NCI-H2227 treated with DMSO at 0.1 percent for 48 hours (cell line): Measurements from ENCODE around the gene CLBA1.
"Not testable (repeated sequence)": the region's sequence is repeated elsewhere in the genome, so short reads cannot be mapped to it uniquely, and the experiment has no call there.

ENCODE experiments used
- DNase-seq: peaks from one replicate; lab custom pipeline; 2025; lab: John Stamatoyannopoulos, UW

The CLBA1 gene

GRCh38 chr14:104985675-104986486, at the start of gene CLBA1:
Gene CLBA1, plus strand, starts transcription at chr14:104985788. Its CDS starts 644 bp downstream, at chr14:104986432.
- peak; percentile 77 for DNase-seq

DNA sequence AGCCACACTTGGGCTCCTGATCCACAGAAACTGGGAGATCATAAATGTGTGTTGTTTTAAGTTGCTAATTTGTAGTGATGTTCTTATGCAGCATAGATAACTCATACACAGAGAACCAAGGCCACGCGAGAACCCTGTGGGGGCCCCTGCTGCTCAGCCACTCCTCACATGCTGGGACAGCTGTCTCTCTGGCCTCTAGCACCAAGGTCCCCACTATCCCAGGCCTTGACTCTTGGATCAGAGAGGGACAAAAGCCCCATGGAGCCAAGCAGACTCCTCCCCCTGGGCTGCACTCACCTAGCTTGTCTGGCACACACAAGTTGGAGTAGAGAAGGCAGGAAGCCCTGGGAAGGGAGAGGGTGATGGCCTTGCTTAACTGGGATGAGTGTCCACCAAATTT, 49.6 kb upstream of the CLBA1 start:
- no peak for DNase-seq

GRCh38 chr14:104936361-104937155, 49.0 kb upstream of the CLBA1 start:
- no peak for DNase-seq

- DNase-seq = no peak
These were observed 48.4 kb upstream of the CLBA1 start for GRCh38 chr14:104937161-104937560.

DNA sequence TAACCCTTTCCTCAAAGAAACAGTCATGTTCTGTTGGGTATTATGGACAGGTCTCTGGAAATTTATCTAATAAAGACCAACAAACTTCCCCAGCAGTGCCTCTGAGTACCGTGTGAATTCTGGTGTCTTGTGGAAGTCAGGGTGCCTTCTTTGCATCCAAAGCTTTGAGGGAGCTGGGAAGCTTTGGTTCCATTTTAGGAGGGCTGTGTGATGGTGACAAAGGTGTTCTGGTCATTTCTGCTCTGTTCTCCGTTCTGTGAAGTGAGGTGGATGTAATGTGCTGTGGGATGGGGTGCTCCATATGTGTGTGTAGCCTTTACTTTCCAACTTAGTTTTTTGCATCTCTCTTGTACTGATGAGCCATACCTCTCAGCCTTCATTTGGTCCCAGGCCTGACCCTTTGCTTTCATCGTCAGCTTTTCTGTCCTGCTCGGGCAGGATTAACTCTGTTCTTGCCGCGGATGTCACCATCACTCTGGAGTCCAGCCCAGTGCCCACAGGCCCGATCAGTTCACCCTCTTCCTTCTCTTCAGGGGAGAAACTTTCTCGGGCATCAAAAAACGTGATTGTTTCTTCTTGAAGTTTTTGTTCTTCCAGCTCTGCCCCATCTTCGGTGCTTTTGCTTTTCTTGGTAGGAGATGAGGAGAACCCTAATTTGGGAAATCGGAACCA, 47.8 kb upstream of the CLBA1 start:
- DNase-seq = no peak

GRCh38 chr14:104938436-104938835, 47.2 kb upstream of the CLBA1 start:
- DNase-seq = no peak

DNA sequence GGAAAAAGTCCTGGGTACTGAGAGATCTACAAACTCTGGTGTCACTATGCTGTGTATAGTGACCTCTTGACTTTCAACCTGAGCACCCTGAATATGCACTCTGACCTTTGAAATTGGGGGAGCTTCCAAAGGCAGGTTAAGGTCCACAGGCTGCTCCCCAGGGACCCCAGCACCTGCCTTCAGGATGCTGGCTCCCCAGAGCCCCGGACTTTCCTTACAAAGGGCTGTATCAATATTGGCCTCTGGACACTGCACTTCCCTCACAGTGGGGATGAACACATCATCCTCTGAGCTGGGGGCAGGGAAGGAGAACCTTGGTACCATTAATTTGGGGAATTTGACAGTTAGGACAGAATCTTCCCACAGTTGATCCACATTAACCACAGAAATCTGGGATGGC, 46.6 kb upstream of the CLBA1 start:
- no peak for DNase-seq

GRCh38 chr14:104939666-104940410, 45.8 kb upstream of the CLBA1 start:
- DNase-seq = no peak

GRCh38 chr14:104940526-104941150, 45.0 kb upstream of the CLBA1 start:
- no peak for DNase-seq

DNA sequence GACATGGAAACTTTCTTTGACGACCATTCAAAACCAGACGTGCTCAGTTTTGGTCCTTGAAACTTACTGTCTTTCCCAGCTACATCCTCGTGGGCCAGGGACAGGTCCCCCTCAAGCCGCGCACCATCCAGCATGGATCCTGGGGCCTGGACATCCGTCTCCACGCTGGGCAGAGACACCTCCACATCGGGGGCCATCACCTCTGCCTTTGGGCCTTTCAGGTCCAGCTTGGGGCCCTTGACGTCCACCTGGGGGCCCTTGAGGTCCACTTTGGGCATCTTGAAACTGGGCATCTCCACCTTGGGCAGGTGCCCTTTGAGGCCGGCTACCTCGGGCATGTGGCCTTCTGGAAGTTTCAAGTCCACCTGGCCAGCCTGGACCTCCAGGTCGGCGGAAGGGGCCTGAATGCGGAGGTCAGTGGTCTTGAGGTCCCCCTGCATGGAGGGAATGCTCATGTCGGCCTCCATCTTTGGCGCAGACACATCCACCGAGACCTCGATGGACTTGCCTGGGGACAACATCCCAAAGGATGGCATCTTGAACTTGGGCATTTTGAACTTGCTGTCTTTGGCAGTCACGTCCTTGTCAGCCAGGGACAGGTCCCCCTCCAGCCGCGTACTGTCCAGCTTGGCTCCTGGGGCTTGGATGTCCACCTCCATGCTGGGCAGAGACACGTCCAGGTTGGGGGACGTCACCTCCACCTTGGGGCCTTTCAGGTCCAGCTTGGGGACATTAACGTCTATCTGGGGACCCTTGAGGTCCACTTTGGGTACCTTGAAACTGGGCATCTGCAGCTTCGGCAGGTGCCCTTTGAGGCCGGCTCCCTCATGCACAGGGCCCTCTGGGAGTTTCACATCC, 43.9 kb upstream of the CLBA1 start:
- DNase-seq = no peak

DNA sequence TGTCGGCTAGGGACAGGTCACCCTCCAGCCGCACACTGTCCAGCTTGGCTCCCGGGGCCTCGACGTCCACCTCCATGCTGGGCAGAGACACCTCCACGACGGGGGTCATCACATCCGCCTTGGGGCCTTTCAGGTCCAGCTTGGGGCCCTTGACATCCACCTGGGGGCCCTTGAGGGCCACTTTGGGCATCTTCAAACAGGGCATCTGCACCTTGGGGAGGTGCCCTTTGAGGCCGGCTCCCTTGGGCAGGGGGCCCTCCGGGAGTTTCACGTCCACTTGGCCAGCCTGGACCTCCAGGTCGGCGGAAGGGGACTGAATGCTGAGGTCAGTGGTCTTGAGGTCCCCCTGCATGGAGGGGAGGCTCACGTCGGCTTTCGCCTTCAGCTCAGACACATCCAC, 43.0 kb upstream of the CLBA1 start:
- no peak for DNase-seq

DNA sequence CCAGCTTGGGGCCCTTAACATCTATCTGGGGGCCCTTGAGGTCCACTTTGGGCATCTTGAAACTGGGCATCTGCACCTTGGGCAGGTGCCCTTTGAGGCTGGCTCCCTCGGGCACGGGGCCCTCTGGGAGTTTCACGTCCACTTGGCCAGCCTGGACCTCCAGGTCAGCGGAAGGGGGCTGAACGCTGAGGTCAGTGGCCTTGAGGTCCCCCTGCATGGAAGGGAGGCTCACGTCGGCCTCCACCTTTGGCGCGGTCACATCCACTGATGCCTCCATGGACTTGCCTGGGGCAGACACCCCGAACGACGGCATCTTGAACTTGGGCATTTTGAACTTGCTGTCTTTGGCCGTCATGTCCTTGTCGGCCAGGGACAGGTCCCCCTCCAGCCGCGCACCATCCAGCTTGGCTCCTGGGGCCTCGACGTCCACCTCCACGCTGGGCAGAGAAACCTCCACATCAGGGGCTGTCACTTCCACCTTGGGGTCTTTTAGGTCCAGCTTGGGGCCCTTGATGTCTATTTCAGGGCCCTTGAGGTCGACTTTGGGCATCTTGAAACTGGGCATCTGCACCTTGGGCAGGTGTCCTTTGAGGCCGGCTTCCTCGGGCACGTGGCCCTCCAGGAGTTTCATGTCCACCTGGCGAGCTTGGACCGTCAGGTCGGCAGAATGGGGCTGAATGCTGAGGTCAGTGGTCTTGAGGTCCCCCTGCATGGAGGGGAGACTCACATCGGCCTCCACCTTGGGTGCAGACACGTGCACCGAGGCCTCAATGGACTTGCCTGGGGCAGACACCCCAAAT, 42.2 kb upstream of the CLBA1 start:
- DNase-seq = not testable (repeated sequence)

- DNase-seq = not testable (repeated sequence)
These were observed 41.6 kb upstream of the CLBA1 start for GRCh38 chr14:104944016-104944308.

DNA sequence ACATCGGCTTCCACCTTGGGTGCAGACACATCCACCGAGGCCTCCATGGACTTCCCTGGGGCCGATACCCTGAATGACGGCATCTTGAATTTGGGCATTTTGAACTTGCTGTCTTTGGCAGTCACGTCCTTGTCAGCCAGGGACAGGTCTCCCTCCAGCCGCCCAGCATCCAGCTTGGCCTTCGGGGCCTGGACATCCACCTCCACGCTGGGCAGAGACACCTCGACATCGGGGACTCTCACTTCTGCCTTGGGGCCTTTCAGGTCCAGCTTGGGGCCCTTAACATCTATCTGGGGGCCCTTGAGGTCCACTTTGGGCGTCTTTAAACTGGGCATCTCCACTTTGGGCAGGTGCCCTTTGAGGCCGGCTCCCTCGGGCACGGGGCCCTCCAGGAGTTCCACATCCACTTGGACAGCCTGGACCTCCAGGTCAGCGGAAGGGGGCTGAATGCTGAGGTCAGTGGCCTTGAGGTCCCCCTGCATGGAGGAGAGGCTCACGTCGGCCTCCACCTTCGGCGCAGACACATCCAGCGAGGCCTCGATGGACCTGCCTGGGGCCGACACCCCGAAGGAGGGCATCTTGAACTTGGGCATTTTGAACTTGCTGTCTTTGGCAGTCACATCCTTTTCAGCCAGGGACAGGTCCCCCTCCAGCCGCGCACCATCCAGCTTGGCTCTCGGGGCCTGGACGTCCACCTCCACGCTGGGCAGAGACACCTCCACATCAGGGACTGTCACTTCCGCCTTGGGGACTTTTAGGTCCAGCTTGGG, 41.0 kb upstream of the CLBA1 start:
- not testable (repeated sequence) for DNase-seq

- not testable (repeated sequence) for DNase-seq
These were observed 40.3 kb upstream of the CLBA1 start for GRCh38 chr14:104945266-104945665.

GRCh38 chr14:104945986-104946965, 39.3 kb upstream of the CLBA1 start:
- DNase-seq = not testable (repeated sequence)

- DNase-seq = not testable (repeated sequence)
These were observed 38.4 kb upstream of the CLBA1 start for GRCh38 chr14:104947201-104947600.
